GM12878 (cell line): ENCODE data around the gene VPS26A. TPM values are rescaled to one million over a fixed set of nuclear protein-coding genes. Genes with fewer than 3 reads are reported as not detected.

Experiments used
- CHD4 ChIP-seq: fragments of 200-600 bp; sonication (generic); IDR thresholded peaks from 2 replicates; pipeline ENCODE4 v1.6.1; 2016; ENCODE audit warnings: mild to moderate bottlenecking
- CREB1 ChIP-seq: IDR thresholded peaks from 2 replicates; pipeline ENCODE4 v1.6.1; 2012; ENCODE audit warnings: low read depth, mild to moderate bottlenecking, inconsistent platforms
- CUX1 ChIP-seq: IDR thresholded peaks from 2 replicates; pipeline ENCODE4 v1.6.1; 2012; ENCODE audit warnings: improper control_type of control experiment, low read depth, low read length; ENCODE audit not compliant: insufficient replicate concordance
- FOXM1 ChIP-seq: IDR thresholded peaks from 2 replicates; pipeline ENCODE4 v1.6.1; 2012; ENCODE audit warnings: low read depth, mild to moderate bottlenecking, inconsistent platforms, low read length, moderate library complexity
- MLLT1 ChIP-seq: fragments of 450-650 bp; IDR thresholded peaks from 2 replicates; pipeline ENCODE4 v1.6.1; 2016; ENCODE audit warnings: mild to moderate bottlenecking
- MXI1 ChIP-seq: fragments of 150-350 bp; IDR thresholded peaks from 2 replicates; pipeline ENCODE4 v1.6.1; 2011; ENCODE audit warnings: low read depth, mild to moderate bottlenecking, inconsistent platforms, low read length, improper control_type of control experiment
- NKRF ChIP-seq: fragments of 450-650 bp; conservative IDR thresholded peaks from 2 replicates; pipeline ENCODE4 v1.6.1; 2017; ENCODE audit warnings: mild to moderate bottlenecking, moderate library complexity
- PML ChIP-seq: IDR thresholded peaks from 2 replicates; pipeline ENCODE4 v1.6.1; 2012; ENCODE audit warnings: low read length, inconsistent platforms
- ZBED1 ChIP-seq: IDR thresholded peaks from 2 replicates; pipeline ENCODE4 v1.6.1; 2016; ENCODE audit warnings: borderline replicate concordance
- ZBTB4 ChIP-seq: fragments of 450-650 bp; formaldehyde crosslinking; IDR thresholded peaks from 2 replicates; pipeline ENCODE4 v1.4.0; 2022; ENCODE audit warnings: mild to moderate bottlenecking, moderate library complexity
- ZNF687 ChIP-seq: fragments of 450-650 bp; IDR thresholded peaks from 2 replicates; pipeline ENCODE4 v1.6.1; 2017; ENCODE audit warnings: mild to moderate bottlenecking, moderate library complexity
- ZSCAN29 ChIP-seq: fragments of 450-650 bp; IDR thresholded peaks from 2 replicates; pipeline ENCODE4 v1.6.1; 2017; ENCODE audit warnings: mild to moderate bottlenecking, moderate library complexity
- polyA plus RNA-seq, 11 experiments: library from polyadenylated mRNA; depleted of rRNA in 4 of 11; unstranded in 6 of 11; stranded (reverse) in 5 of 11; fragments of >200 nt; fragmentation: Nextera tagmentation in 4 of 11; fragmentation: Illumina TruSeq in 1 of 11; extraction: Ambion mirVana in 4 of 11; extraction: Trizol in 1 of 11; gene quantifications; 1 replicate in 1 of 11; 2 replicates in 10 of 11; pipeline versions ENCODE4 v1.2.1 to v1.2.3, GENCODE V29; 2011 to 2016; ENCODE audit warnings: inconsistent platforms in 2 of 11, missing spikeins in 2 of 11, low read depth in 1 of 11
- total RNA-seq, 4 experiments: library from RNA; depleted of rRNA in 3 of 4; stranded (reverse); fragments of >200 nt in 3 of 4; fragmentation: Illumina TruSeq in 1 of 4; extraction: Trizol in 1 of 4; gene quantifications; 2 replicates each; pipeline versions ENCODE4 v1.2.1 to v1.2.3, GENCODE V29; 2013 to 2021

The VPS26A gene
- total and polyA plus RNA-seq, 10 of the 15 experiments (the other 5 are each of a cell fraction or from before 2014, with no cell fraction given), result 16.8 to 72.3 (median 26.8) TPM

GRCh38 chr10:69179743-69180524, 56.0 kb downstream of the VPS26A start, which contains the start of gene SUPV3L1 (continued):
- no peak; the same call in none of the 2 replicates for TF ChIP-seq MLLT1
- no peak; the same call in 1 of the 2 replicates for TF ChIP-seq ZBED1
- TF ChIP-seq MXI1, result peak; percentile 100
- no peak for TF ChIP-seq CUX1
- peak; percentile 96 for TF ChIP-seq NKRF
- TF ChIP-seq CREB1, result peak; percentile 99
- TF ChIP-seq FOXM1, result peak; percentile 42; the same call in 1 of the 2 replicates
- peak; percentile 94 for TF ChIP-seq ZBTB4 (CRISPR knock-in tag)
- TF ChIP-seq ZSCAN29, result no peak
- TF ChIP-seq CHD4, result no peak
- TF ChIP-seq ZNF687, result peak; percentile 76
- peak; percentile 85 for TF ChIP-seq PML
